ENCODE results near the gene IFT52. TPM values are rescaled to one million over a fixed set of nuclear protein-coding genes. Genes with fewer than 3 reads are reported as not detected.
"Not testable (repeated sequence)": the region's sequence is repeated elsewhere in the genome, so short reads cannot be mapped to it uniquely, and the experiment has no call there.

IFT52 gene
- total and polyA plus RNA-seq, 2 experiments from 2014 or later, result 21.8 to 39.8 TPM

DNA sequence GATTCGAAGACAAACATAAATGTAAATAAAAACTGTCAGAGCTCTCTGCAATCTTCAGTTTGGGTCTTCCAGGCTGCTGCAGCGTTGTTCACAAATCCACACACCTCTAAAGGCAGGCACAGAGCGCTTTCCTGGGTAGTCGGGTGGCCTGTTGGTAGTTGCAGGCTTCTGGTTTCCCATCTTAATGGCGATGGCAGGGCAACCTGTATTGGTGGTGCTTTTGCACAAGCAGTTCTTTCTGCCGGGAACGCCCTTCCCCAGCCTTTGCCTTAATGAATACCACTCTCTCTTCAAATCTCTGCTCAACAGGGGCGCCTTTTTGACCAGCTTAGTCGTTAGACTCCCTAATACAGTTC is 723 bp upstream of the IFT52 start:
- H3K4me2 ChIP-seq, result peak overlapping the region; percentile 83
- 26% methylated on average over 9 of the region's 9 CpGs for WGBS (ENCODE audit: low lambda C conversion rate, missing lambda C conversion rate)
- peak overlapping the region; percentile 90 for H3K27ac ChIP-seq
- DNase-seq (ENCODE audit: low spot score), result no peak
- H3K36me3 ChIP-seq (replicated peaks; ENCODE audit: insufficient read depth, low read depth), result no peaks in the 10 kb centered on the region
- no peak for TF ChIP-seq EZH2 (IDR thresholded peaks at IDR 0.05; ENCODE audit: borderline replicate concordance)
- no peak for TF ChIP-seq EZH2phosphoT487 (IDR thresholded peaks at IDR 0.05; ENCODE audit: low read depth, severe bottlenecking, unreplicated experiment)
- TF ChIP-seq CTCF (IDR thresholded peaks at IDR 0.05; ENCODE audit: poor library complexity), result no peak
- peak overlapping the region; percentile 83 for H2AFZ ChIP-seq
- H3K4me3 ChIP-seq, result peak overlapping the region; percentile 38
- peaks cover 13% of the 10 kb centered on the region for H3K4me1 ChIP-seq (ENCODE audit: insufficient read depth)
- no peaks in the 10 kb centered on the region for H3K27me3 ChIP-seq
- H3K9me2 ChIP-seq (replicated peaks; ENCODE audit: insufficient read depth), result no peaks in the 10 kb centered on the region
- H4K20me1 ChIP-seq (ENCODE audit: insufficient read depth, poor library complexity, severe bottlenecking), result no peaks in the 10 kb centered on the region
- no peaks in the 10 kb centered on the region for H3K9me3 ChIP-seq (ENCODE audit: low read depth)
- peaks cover 29% of the 10 kb centered on the region for H3K79me2 ChIP-seq

DNA sequence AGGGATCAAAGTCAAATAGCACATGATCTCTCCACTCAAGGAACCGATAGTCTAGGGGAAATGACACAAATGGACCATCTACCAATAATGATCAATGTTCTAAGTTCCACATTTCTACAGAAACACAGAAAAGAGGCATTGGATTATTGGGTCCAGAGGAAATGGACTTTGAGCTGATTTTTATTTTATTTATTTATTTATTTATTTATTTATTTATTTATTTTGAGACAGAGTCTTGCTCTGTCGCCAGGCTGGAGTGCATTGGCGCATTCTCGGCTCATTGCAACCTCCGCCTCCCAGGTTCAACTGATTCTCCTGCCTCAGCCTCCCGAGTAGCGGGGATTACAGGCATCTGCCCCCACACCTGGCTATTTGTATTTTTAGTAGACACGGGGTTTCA is 11.2 kb downstream of the IFT52 start:
- H2AFZ ChIP-seq; H3K27ac ChIP-seq; H3K36me3 ChIP-seq (replicated peaks; ENCODE audit: insufficient read depth, low read depth); H3K79me2 ChIP-seq; H3K27me3 ChIP-seq; DNase-seq (ENCODE audit: low spot score); H3K9me3 ChIP-seq (ENCODE audit: low read depth); H3K4me2 ChIP-seq; H3K4me1 ChIP-seq (ENCODE audit: insufficient read depth); H4K20me1 ChIP-seq (ENCODE audit: insufficient read depth, poor library complexity, severe bottlenecking); H3K9me2 ChIP-seq (replicated peaks; ENCODE audit: insufficient read depth); H3K4me3 ChIP-seq: not testable (repeated sequence)
- 85% methylated on average over 8 of the region's 8 CpGs for WGBS (ENCODE audit: low lambda C conversion rate, missing lambda C conversion rate)

DNA sequence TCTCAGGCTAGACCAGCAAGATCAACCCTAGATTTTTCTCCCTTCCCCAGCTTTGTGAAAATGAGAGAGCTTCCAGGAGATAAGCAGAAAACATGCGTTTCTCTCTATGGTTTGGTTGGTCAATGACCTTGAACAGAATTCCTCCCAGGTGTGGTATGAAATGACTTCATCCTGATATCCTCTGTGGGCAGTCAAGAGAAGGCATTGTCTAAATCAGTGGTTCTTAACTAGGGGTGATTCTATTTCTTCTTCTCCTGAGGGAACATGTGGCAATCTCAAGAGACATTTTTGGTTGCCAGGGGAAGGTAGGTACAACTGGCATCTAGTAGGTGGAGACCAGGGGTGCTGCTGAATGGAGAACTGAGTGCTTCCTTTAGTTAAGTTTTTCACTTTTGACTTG is 12.4 kb downstream of the IFT52 start:
- peaks cover 3% of the 10 kb centered on the region for H3K36me3 ChIP-seq (replicated peaks; ENCODE audit: insufficient read depth, low read depth)
- no peak overlapping the region for H3K4me3 ChIP-seq
- no peaks in the 10 kb centered on the region for H3K9me2 ChIP-seq (replicated peaks; ENCODE audit: insufficient read depth)
- H3K79me2 ChIP-seq, result no peaks in the 10 kb centered on the region
- no peaks in the 10 kb centered on the region for H3K27me3 ChIP-seq
- TF ChIP-seq CTCF (IDR thresholded peaks at IDR 0.05; ENCODE audit: poor library complexity) (no peak), EZH2 (IDR thresholded peaks at IDR 0.05; ENCODE audit: borderline replicate concordance) (no peak), EZH2phosphoT487 (IDR thresholded peaks at IDR 0.05; ENCODE audit: low read depth, severe bottlenecking, unreplicated experiment) (no peak)
- H3K9me3 ChIP-seq (ENCODE audit: low read depth), result no peaks in the 10 kb centered on the region
- no peak overlapping the region for H2AFZ ChIP-seq
- 87% methylated on average over 1 of the region's 1 CpG for WGBS (ENCODE audit: low lambda C conversion rate, missing lambda C conversion rate)
- H3K4me1 ChIP-seq (ENCODE audit: insufficient read depth), result no peaks in the 10 kb centered on the region
- H3K27ac ChIP-seq, result peak overlapping the region; percentile 20
- H4K20me1 ChIP-seq (ENCODE audit: insufficient read depth, poor library complexity, severe bottlenecking), result no peaks in the 10 kb centered on the region
- H3K4me2 ChIP-seq, result no peak overlapping the region
- DNase-seq (ENCODE audit: low spot score), result no peak

GRCh38 chr20:43605715-43606114 is 15.0 kb downstream of the IFT52 start:
- Histone ChIP-seq H3K4me2 (no peak overlapping the region), H3K36me3 (replicated peaks; ENCODE audit: insufficient read depth, low read depth) (peaks cover 3% of the 10 kb centered on the region)

GRCh38 chr20:43607278-43607677 is 16.5 kb downstream of the IFT52 start:
- not testable (repeated sequence) for H3K4me2 ChIP-seq; H4K20me1 ChIP-seq (ENCODE audit: insufficient read depth, poor library complexity, severe bottlenecking); H3K4me3 ChIP-seq; H3K79me2 ChIP-seq; H3K27ac ChIP-seq; H3K27me3 ChIP-seq; DNase-seq (ENCODE audit: low spot score); H3K9me3 ChIP-seq (ENCODE audit: low read depth); H2AFZ ChIP-seq; H3K36me3 ChIP-seq (replicated peaks; ENCODE audit: insufficient read depth, low read depth); H3K9me2 ChIP-seq (replicated peaks; ENCODE audit: insufficient read depth); H3K4me1 ChIP-seq (ENCODE audit: insufficient read depth)
- 97% methylated on average over 7 of the region's 30 CpGs for WGBS (ENCODE audit: low lambda C conversion rate, missing lambda C conversion rate)

More at GRCh38 chr20:43605715-43606114, 15.0 kb downstream of the IFT52 start:
- no peaks in the 10 kb centered on the region for H3K79me2 ChIP-seq
- no peak overlapping the region for H2AFZ ChIP-seq
- no peak overlapping the region for H3K4me3 ChIP-seq
- DNase-seq (ENCODE audit: low spot score), result no peak
- no peaks in the 10 kb centered on the region for H3K9me3 ChIP-seq (ENCODE audit: low read depth)
- H3K4me1 ChIP-seq (ENCODE audit: insufficient read depth), result no peaks in the 10 kb centered on the region
- no peaks in the 10 kb centered on the region for H4K20me1 ChIP-seq (ENCODE audit: insufficient read depth, poor library complexity, severe bottlenecking)
- TF ChIP-seq CTCF (IDR thresholded peaks at IDR 0.05; ENCODE audit: poor library complexity) (no peak), EZH2 (IDR thresholded peaks at IDR 0.05; ENCODE audit: borderline replicate concordance) (no peak), EZH2phosphoT487 (IDR thresholded peaks at IDR 0.05; ENCODE audit: low read depth, severe bottlenecking, unreplicated experiment) (no peak)
- H3K27ac ChIP-seq, result no peak overlapping the region
- 99% methylated on average over 9 of the region's 9 CpGs for WGBS (ENCODE audit: low lambda C conversion rate, missing lambda C conversion rate)
- H3K9me2 ChIP-seq (replicated peaks; ENCODE audit: insufficient read depth), result no peaks in the 10 kb centered on the region
- H3K27me3 ChIP-seq, result no peaks in the 10 kb centered on the region

Measured in hepatocyte (in vitro differentiated cells).